Astrocyte of the cerebellum (primary cell): ENCODE data around the gene MED16.

Source experiments
- DNase-seq: peaks from one replicate; pipeline ENCODE4 v3.0.0-alpha.2; 2011; ENCODE audit warnings: low read depth
- H3K4me3 ChIP-seq: 2 replicates; pipeline ENCODE4 v1.5.1; 2011; ENCODE audit warnings: mild to moderate bottlenecking, low read depth, low read length, moderate library complexity
- CTCF ChIP-seq: IDR thresholded peaks from 2 replicates; pipeline ENCODE4 v1.5.1; 2012; ENCODE audit warnings: low read length, low read depth, moderate library complexity, mild to moderate bottlenecking; ENCODE audit errors: missing control alignments
- in situ Hi-C: cut with HindIII; loops from 2 replicates; pipeline ENCODE4 v1.10.0; 2017; ENCODE audit warnings: low sequenced_read_pairs

MED16 gene

DNA sequence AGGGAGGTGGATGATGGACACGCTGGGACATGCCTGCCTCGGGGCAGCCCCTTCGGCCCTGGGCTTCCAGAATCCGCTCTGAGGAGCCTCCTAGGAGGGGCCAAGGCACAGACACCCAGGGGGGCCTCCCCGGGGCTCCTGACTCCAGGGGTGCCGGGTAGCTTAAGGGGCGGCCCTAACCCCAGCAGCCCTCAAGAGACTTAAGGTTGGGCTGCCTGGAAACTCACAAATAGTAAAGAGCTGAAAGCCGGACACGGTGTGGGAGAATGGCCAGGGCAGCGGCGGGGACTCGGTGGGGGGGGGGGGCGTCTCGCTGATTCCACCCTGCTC is 40.5 kb upstream of the MED16 start:
- in situ Hi-C loops = no loop called here
- H3K4me3 ChIP-seq = no peak overlapping the region
- TF ChIP-seq CTCF = no peak
- DNase-seq = no peak

GRCh38 chr19:932648-933552 is 39.9 kb upstream of the MED16 start:
- DNase-seq = peak; percentile 70
- H3K4me3 ChIP-seq = no peak overlapping the region
- in situ Hi-C loops = no loop called here
- no peak for TF ChIP-seq CTCF

DNA sequence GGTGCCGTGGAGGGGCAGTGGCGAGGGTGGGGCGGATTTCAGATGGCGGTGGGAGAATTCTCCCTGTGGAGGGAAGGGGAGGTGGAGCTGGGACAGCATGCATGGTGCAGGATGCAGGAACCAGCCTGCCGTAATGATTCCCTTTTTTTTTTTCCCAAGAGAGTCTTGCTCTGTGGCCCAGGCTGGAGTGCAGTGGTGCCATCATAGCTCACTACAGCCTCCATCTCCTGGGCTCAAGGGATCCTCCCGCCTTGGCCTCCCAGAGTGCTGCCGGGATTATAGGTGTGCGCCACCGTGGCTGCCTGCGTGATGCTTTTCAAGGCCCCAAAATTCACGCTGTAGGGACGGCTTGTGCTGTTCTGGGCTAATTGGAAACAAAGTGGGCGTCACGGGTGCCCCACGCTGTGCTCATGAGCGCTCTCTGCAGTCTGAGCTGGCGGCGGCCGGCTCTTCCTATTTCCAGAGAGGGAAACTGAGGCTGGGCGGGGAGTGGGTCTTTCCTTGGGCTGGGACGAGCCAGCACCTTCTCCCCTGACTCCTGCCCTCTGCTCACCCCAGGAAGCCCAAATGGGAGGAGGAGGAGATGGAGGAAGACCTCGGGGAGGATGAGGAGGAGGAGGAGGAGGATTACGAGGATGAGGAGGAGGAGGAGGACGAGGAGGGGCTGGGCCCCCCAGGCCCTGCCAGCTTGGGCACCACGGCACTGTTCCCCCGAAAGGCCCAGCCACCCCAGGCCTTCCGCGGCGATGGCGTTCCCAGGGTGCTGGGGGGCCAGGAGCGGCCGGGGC is 39.1 kb upstream of the MED16 start:
- in situ Hi-C loops = no loop called here
- no peak for DNase-seq
- no peak overlapping the region for H3K4me3 ChIP-seq
- no peak for TF ChIP-seq CTCF

DNA sequence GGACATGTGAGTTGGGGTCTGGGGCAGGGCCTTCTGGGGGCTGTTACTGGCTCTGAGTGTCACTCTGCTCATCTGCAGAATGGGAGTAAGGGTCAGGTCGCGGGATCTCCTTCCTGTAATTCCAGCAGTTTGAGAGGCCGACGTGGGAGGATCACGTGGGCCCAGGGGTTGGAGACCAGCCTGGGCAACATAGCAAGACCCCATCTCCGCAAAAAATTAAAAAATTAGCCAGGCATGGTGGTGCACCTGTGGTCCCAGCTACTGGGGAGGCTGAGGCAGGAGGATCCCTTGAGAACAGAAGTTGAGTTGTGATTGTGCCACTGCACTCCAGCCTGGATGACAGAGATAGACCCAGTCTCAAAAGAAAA is 36.9 kb upstream of the MED16 start:
- no peak for TF ChIP-seq CTCF
- in situ Hi-C loops = no loop called here

DNA sequence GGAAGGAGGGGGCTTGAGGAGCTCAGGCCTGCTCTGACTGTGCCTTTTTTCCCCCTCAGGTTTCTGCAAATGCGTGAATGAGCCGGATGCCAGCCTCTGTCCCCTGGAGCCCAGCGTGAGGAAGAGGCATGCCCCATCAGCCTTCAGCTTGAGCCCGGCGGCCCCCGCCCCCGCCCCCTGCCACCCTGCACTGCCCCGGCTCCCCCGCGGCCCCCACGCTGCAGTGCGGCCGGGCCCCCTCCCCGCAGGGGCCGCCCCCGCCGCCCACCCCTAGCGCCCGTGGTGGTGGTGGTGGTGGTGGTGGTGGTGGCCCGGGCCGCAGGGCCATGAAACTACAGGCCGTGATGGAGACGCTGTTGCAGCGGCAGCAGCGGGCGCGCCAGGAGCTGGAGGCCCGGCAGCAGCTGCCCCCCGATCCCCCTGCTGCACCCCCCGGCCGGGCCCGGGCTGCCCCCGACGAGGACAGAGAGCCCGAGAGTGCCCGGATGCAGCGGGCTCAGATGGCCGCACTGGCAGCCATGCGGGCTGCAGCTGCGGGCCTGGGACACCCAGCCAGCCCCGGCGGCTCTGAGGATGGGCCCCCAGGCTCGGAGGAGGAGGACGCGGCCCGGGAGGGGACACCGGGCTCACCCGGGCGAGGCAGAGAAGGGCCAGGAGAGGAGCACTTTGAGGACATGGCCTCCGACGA is 36.4 kb upstream of the MED16 start:
- H3K4me3 ChIP-seq = no peak overlapping the region
- DNase-seq = no peak
- in situ Hi-C loops = no loop called here
- TF ChIP-seq CTCF = no peak

More for the DNA sequence above, 36.9 kb upstream of the MED16 start:
- H3K4me3 ChIP-seq = no peak overlapping the region
- DNase-seq = no peak

- in situ Hi-C loops = no loop called here
- H3K4me3 ChIP-seq = no peak overlapping the region
- TF ChIP-seq CTCF = no peak
- no peak for DNase-seq
These were observed 35.6 kb upstream of the MED16 start for GRCh38 chr19:928471-929202.
